NK-92 treated with Interleukin-12 subunit alpha and Interleukin-12 subunit beta, amount 100 ng/mL, for 24 hours (cell line): Measurements from ENCODE around the gene IL13.
"Not testable (repeated sequence)": the region's sequence is repeated elsewhere in the genome, so short reads cannot be mapped to it uniquely, and the experiment has no call there.

Experiments used
- DNase-seq: peaks from one replicate; lab custom pipeline; 2025; lab: John Stamatoyannopoulos, UW

IL13 gene

DNA sequence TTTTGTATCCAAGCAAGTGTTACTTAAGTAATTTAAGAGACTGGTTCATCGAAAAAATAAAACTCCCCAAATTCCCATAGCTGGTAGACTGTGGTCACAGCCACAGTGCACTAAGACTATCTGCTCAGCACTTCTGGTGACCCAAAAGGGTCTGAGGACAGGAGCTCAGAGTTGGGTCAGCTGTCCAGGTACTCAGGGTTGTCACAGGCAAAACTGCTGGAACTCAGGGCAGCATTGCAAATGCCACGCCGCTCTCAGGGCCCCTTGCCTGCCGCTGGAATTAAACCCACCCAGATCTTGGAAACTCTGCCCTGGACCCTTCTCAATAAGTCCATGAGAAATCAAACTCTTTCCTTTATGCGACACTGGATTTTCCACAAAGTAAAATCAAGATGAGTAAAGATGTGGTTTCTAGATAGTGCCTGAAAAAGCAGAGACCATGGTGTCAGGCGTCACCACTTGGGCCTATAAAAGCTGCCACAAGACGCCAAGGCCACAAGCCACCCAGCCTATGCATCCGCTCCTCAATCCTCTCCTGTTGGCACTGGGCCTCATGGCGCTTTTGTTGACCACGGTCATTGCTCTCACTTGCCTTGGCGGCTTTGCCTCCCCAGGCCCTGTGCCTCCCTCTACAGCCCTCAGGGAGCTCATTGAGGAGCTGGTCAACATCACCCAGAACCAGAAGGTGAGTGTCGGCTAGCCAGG is at the start of gene IL13:
TSS of gene IL13 (plus strand) at position 498 of the 705 bp plus-strand sequence. CDS start at position 512, 14 bp downstream.
- DNase-seq: no peak

GRCh38 chr5:132611965-132612364 is 46.0 kb upstream of the IL13 start:
- DNase-seq: no peak

DNA sequence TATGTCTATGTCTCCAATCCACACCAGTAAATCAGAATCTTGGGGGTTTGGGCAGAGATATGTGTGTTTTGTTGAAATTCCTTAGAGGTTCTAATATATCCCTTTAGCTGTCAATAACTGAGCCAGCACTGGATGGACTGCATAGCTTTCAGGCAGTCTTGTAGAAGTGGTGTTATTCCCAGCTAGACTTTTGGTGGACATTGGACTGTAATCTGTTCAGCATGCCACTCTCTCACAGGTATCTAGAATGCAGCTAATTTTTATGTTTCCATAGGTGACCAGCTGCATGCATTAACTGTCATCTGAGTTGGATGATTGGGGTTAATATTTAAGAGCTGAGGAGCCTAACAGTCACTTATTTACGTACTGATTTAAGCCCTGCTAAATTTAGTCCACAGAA is 45.1 kb upstream of the IL13 start:
- no peak for DNase-seq

- no peak for DNase-seq
These were observed 36.3 kb upstream of the IL13 start for GRCh38 chr5:132621699-132622098.

DNA sequence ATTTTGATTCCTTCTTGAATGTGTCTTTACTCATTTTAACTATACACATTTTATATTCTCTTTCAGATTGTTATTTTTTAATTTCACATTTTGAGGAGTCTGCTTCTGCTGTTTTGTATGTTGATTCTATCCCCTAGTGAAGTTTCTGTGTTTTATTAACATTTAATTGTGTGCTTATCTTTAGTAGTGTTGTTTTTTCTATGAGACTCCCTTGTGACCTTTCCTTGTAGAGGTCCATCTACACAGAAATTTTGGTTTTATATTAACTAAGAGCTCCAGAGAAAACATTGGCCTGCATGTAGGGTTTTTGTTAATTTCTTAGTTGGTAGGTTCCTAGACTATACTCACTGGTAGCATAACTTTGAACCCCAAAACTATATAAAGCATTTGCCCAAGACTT is 35.4 kb upstream of the IL13 start:
- DNase-seq: no peak

- no peak for DNase-seq
These were observed 30.5 kb upstream of the IL13 start for GRCh38 chr5:132627470-132627869.

DNA sequence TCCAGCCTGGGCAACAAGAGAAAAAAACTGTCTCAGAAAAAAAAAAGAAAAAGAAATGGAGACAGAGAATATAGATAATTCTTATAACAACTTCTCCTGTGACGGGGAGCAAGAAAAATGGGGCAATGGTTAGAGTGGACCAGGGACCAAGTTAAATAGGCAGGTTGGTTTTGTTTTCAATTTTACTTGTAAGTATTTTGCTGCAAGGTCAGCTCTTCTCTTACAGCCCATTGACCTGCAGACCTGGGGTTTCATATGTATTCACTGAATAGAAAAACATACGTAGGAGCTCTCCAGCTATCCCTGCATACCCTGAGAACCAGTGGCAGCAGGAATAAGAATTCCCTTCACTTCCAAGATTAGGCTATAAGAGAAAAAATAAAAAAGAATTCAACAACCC is 29.2 kb upstream of the IL13 start:
- DNase-seq: no peak

GRCh38 chr5:132629230-132629944 is 28.6 kb upstream of the IL13 start:
- DNase-seq: no peak

GRCh38 chr5:132633587-132633986 is 24.4 kb upstream of the IL13 start:
- DNase-seq: not testable (repeated sequence)

DNA sequence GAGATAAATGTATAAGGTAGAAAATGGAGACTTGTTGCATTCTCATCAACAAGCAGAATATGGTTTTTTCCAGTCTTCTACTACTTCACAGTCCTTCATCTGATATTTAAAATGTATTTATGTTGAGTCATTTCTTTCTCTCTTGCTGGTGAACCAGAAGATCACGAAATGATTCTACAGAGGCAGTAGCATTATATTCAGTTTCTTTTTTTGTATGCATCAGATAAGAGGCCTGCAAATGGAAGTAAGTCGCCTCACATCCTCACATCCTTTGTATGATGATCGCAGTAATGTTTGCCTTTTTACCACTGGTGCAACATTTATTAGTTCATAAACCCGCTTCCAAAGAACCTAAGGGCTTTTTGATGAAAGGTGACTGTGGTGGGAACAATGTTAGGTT is 22.1 kb upstream of the IL13 start:
- DNase-seq: no peak

- DNase-seq: no peak
These were observed 20.7 kb upstream of the IL13 start for GRCh38 chr5:132637241-132637640.

DNA sequence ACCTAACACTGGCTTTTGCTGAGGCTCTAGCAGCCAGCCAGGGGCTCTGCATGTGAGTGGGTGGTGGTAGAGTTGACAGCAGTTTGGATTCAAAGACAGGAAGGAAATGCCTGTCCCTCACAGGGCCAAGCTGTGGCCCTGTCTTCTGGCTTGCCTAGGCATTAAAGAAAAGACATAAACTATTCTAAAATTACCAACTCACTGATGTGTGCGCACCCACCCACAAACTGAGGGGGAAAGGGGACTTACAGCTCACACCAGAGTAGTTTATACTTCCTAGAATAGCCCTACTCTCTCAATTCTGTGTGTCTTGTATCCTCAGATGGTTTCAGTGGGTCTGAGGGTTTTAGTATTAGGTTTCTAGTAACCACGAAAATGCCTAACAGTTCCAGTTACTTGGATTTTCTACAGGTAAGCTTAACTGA is 18.3 kb upstream of the IL13 start:
- no peak for DNase-seq

- DNase-seq: no peak
These were observed 17.4 kb upstream of the IL13 start for GRCh38 chr5:132640613-132641012.

GRCh38 chr5:132641241-132641723 is 16.7 kb upstream of the IL13 start:
- no peak for DNase-seq

DNA sequence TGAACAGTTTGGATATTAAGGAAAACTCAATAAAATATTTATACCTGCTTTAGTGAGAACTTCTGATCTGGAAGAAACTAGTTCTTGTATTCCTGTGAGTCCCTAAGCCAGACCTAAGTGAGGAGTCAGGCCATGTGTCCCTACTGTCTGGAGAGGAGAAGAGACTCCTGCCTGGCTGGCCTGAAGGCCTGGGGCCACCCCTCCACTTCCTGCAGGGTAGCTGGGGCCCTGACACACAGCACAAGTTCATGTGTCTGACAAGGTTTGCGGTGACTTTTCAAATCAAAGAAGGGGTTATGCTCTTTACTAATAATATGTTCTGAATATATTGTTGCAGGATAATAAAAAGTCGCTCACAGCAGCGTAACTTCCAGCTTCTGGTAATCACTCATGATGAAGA is 16.1 kb upstream of the IL13 start:
- DNase-seq: no peak

GRCh38 chr5:132644177-132644576 is 13.8 kb upstream of the IL13 start:
- no peak for DNase-seq

GRCh38 chr5:132646583-132647266 is 11.2 kb upstream of the IL13 start:
- DNase-seq: no peak

DNA sequence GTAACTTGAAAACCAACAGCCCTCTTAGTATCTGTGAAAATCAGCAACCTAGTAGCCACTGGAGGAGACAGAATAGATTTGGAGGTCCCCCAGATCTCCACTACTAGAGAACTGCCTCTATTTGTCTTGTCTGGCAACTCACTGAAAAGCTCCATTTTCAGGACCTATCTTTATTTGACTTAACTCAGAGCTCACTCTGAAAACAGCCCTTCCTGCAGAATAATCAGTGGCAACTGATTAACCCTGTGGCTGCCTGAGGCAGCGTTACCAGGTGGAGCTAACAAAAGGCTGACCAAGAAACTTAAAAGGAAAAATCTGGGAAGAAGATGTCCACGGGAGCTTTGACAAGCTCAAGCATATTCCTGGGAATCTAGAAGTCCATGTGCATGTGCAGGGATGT is 10.5 kb upstream of the IL13 start:
- no peak for DNase-seq

DNA sequence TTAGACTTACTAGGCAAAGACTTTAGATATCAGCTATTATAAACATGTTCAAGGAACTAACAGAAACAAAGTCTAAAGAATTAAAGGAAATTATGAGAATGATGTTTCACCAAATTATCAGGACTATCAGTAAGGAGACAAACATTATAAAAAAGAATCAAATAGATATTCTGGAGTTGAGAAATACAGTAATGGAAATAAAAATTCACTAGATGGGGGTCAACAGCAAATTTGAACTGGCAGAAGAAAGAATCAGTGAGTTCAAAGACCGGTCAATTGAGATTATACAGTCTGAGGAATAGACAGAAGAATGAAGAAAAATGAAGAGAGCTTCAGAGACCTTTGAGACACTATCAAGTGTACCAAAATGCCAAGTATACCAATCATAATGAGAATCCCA is 9.6 kb upstream of the IL13 start:
- DNase-seq: no peak

DNA sequence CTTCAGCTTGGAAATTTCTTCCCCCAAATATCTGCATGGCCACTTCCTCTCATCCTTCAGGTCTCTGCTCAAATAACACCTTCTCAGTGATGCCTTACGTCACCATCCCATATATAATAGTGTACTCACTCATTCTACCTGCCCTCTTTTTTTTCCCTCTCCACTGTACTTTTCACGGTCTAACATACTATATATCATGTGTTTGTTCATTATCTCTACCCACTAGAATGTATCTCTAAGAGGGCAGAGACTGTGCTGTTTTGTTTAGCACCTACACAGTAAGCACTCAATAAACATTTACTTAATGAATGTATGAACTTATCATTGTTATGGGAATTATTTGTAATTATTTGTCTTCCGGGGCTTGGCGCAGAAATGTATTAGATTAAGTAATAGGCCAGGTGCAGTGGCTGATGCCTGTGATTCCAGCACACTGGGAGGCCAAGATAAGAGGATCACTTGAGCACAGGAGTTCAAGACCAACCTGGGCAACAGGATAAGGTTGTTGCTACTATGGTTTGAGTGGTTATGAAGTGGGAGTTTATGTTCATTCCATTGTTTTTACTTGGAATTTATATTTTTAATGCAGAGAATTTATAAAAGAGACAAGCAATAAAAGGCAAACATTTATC is 6.0 kb upstream of the IL13 start:
- DNase-seq: no peak

DNA sequence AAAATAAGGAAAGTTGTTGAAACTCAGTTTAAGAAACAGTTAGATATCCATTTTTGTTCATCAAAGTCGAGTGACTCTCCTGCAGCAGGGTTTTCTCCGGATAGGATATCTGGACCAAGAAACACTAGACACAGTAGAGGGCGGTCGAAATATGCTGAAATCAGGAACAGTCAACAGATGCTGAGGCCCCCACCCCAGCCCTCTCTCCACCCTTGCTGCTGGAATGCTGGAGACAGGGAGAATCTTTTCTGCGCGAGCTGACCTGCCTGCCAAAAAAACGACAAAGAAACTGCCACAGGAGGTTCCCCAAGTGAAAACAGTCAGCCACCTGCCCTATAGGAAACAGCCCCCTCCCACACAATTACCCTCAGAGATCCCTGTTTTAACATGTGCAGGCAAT is 4.3 kb upstream of the IL13 start:
- DNase-seq: no peak
